Tibial artery (tissue), 4 donors: Measurements from ENCODE around the gene LOXL3.

Source experiments
- DNase-seq, 2 donors: peaks; one replicate each; pipeline ENCODE4 v3.0.0-alpha.2; 2019
- H3K27ac ChIP-seq, 2 donors: fragments of 200-600 bp; sonication (generic) in 1 of 2; 1 replicate in 1 of 2; 2 replicates in 1 of 2; pipeline ENCODE4 v1.5.1; 2018 to 2019; ENCODE audit warnings: mild to moderate bottlenecking in 1 of 2
- H3K27me3 ChIP-seq, 2 donors: fragments of 200-600 bp; sonication (generic) in 1 of 2; one replicate each; pipeline versions ENCODE4 v1.5.1 to v1.6.0; 2016 to 2019
- H3K36me3 ChIP-seq, 3 donors: fragments of 200-600 bp; sonication (generic) in 2 of 3; one replicate each; pipeline ENCODE4 v1.5.1; 2016 to 2019; ENCODE audit warnings: mild to moderate bottlenecking in 2 of 3
- H3K4me1 ChIP-seq, 4 donors: fragments of 200-600 bp; sonication (generic) in 2 of 4; 1 replicate in 3 of 4; 2 replicates in 1 of 4; pipeline ENCODE4 v1.5.1; 2016 to 2019
- H3K4me3 ChIP-seq, 2 donors: fragments of 200-600 bp; sonication (generic) in 1 of 2; 1 replicate in 1 of 2; 2 replicates in 1 of 2; pipeline ENCODE4 v1.5.1; 2018 to 2019; ENCODE audit warnings: mild to moderate bottlenecking in 2 of 2
- H3K9me3 ChIP-seq, 3 donors: fragments of 200-600 bp; sonication (generic) in 1 of 3; one replicate each; pipeline ENCODE4 v1.5.1; 2016 to 2019
- CTCF ChIP-seq, 2 experiments: fragments of 200-600 bp in 1 of 2; fragments of 450-650 bp in 1 of 2; IDR thresholded peaks; one replicate each; pipeline ENCODE4 v1.5.1; 2017 to 2019; ENCODE audit warnings: antibody characterized with exemption in 2 of 2, mild to moderate bottlenecking in 1 of 2, moderate library complexity in 1 of 2
- intact Hi-C: fragments of 100-400 bp; cut with DNase I; formaldehyde crosslinking; loops from one replicate; pipeline ENCODE4 v1.15.0; 2023; ENCODE audit warnings: low total_unique reads

LOXL3 gene

GRCh38 chr2:74530239-74531187 lies 23.2 kb downstream of the LOXL3 start:
- Histone ChIP-seq H3K27ac (peak overlapping the region; percentile 86), H3K9me3 (no peaks in the 10 kb centered on the region), H3K4me1 (peaks cover 0 to 28% (median 25%) of the 10 kb centered on the region in 4 donors), H3K36me3 (peaks cover 21 to 52% (median 34%) of the 10 kb centered on the region in 3 donors), H3K4me3 (peak overlapping the region; percentile 78 to 98), H3K27me3 (no peaks in the 10 kb centered on the region)
- intact Hi-C loops, result no loop called here
- no peak for TF ChIP-seq CTCF (IDR thresholded peaks at IDR 0.05)
- peak in 1 of 2 donors; percentile 45 for DNase-seq

GRCh38 chr2:74529357-74530238 lies 24.1 kb downstream of the LOXL3 start, which contains the start of the genes AUP1 and HTRA2:
AUP1 (minus strand) TSS chr2:74529706; CDS start chr2:74529629, 77 bp downstream.
HTRA2 (plus strand) TSS chr2:74529933; CDS start chr2:74530007, 74 bp downstream.
- Histone ChIP-seq H3K4me3 (peak within 1 kb of the TSS; percentile 78 to 98), H3K27ac (peak within 1 kb of the TSS; percentile 86), H3K36me3 (peaks cover 21 to 56% (median 34%) of the 10 kb centered on the region in 3 donors), H3K9me3 (no peaks in the 10 kb centered on the region), H3K4me1 (peaks cover 0 to 28% (median 25%) of the 10 kb centered on the region in 4 donors), H3K27me3 (no peaks in the 10 kb centered on the region)
- peak in 1 of 2 experiments; percentile 26 for TF ChIP-seq CTCF (IDR thresholded peaks at IDR 0.05)
- intact Hi-C loops, result loop anchor here (5.0 kb wide), 2 partner anchors 47 to 58 kb away; partner anchors contain the start of genes CCDC142 and TTC31
- DNase-seq, result peak; percentile 98 to 99

GRCh38 chr2:74528600-74529356 lies 25.0 kb downstream of the LOXL3 start:
- Histone ChIP-seq H3K27me3 (no peaks in the 10 kb centered on the region), H3K36me3 (peaks cover 21 to 50% (median 34%) of the 10 kb centered on the region in 3 donors), H3K4me1 (peaks cover 0 to 28% (median 25%) of the 10 kb centered on the region in 4 donors), H3K9me3 (no peaks in the 10 kb centered on the region), H3K27ac (peak overlapping the region; percentile 86), H3K4me3 (peak overlapping the region; percentile 78 to 98)
- no peak for TF ChIP-seq CTCF (IDR thresholded peaks at IDR 0.05)
- intact Hi-C loops, result loop anchor here (5.0 kb wide), 2 partner anchors 46 to 59 kb away; partner anchors contain the start of genes CCDC142 and TTC31
- no peak for DNase-seq

- intact Hi-C loops, result loop anchor here (5.0 kb wide), 2 partner anchors 45 to 60 kb away; partner anchors contain the start of genes CCDC142 and TTC31
- no peaks in the 10 kb centered on the region for H3K9me3 ChIP-seq
- no peaks in the 10 kb centered on the region for H3K27me3 ChIP-seq
- no peak overlapping the region for H3K27ac ChIP-seq
- TF ChIP-seq CTCF (IDR thresholded peaks at IDR 0.05), result no peak
- H3K4me3 ChIP-seq, result no peak overlapping the region
- DNase-seq, result no peak
- peaks cover 0 to 28% (median 25%) of the 10 kb centered on the region in 4 donors for H3K4me1 ChIP-seq
- H3K36me3 ChIP-seq, result peaks cover 21 to 40% (median 25%) of the 10 kb centered on the region in 3 donors
These were observed 26.0 kb downstream of the LOXL3 start for GRCh38 chr2:74527741-74528140.
